Hepatocyte (in vitro differentiated cells): ENCODE results near the gene URI1.

ENCODE experiments used
- EZH2 ChIP-seq: fragments of 200-600 bp; sonication (generic); IDR thresholded peaks from 2 replicates; pipeline ENCODE4 v1.6.1; 2016; ENCODE audit warnings: antibody characterized with exemption, mild to moderate bottlenecking, borderline replicate concordance
- EZH2phosphoT487 ChIP-seq: fragments of 200-600 bp; sonication (generic); IDR thresholded peaks from one replicate; pipeline ENCODE4 v1.6.1; 2018; ENCODE audit warnings: antibody characterized with exemption, mild to moderate bottlenecking, low read depth, moderate library complexity; ENCODE audit not compliant: unreplicated experiment, severe bottlenecking
- TF ChIP-seq, protein P1 (sequence below): fragments of 200-600 bp; sonication (generic); IDR thresholded peaks from 2 replicates; pipeline ENCODE4 v1.5.1; 2016; ENCODE audit warnings: antibody characterized with exemption, mild to moderate bottlenecking; ENCODE audit not compliant: poor library complexity

DNA sequence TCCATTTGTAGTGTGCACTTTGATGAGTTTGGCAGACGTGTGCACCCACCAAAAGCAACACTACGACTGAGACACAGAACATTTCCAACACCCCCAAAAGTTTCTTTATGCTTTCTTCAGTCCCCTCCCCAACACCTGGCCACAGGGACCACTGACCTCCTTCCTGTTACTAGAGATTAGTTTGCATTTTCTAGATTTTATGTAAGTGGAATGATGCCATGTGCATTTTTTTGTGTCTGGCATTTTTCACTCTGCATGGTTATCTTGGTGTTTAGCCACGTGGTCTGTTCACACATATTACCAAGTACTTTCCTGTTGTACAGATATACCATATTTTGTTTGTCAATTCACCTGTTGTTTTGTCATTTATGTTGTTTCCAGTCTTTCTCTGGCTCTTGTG lies 44.6 kb upstream of the URI1 start:
- TF ChIP-seq, protein P1, sequence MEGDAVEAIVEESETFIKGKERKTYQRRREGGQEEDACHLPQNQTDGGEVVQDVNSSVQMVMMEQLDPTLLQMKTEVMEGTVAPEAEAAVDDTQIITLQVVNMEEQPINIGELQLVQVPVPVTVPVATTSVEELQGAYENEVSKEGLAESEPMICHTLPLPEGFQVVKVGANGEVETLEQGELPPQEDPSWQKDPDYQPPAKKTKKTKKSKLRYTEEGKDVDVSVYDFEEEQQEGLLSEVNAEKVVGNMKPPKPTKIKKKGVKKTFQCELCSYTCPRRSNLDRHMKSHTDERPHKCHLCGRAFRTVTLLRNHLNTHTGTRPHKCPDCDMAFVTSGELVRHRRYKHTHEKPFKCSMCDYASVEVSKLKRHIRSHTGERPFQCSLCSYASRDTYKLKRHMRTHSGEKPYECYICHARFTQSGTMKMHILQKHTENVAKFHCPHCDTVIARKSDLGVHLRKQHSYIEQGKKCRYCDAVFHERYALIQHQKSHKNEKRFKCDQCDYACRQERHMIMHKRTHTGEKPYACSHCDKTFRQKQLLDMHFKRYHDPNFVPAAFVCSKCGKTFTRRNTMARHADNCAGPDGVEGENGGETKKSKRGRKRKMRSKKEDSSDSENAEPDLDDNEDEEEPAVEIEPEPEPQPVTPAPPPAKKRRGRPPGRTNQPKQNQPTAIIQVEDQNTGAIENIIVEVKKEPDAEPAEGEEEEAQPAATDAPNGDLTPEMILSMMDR = no peak
- TF ChIP-seq EZH2 (no peak), EZH2phosphoT487 (no peak)
